HG02884 (cell line): ENCODE measurements around the gene ANKHD1.
A peak's percentile ranks its signal among the peaks of the same experiment; 100 is the strongest.

ENCODE experiments used
- ATAC-seq: cut with Tn5 transposase; IDR thresholded peaks from one replicate; pipeline ENCODE4 v1.9.1; 2021; ENCODE audit warnings: mild to moderate bottlenecking, moderate library complexity; ENCODE audit not compliant: unreplicated experiment

The ANKHD1 gene

GRCh38 chr5:140502834-140503233, 101.2 kb downstream of the ANKHD1 start:
- ATAC-seq: no peak

DNA sequence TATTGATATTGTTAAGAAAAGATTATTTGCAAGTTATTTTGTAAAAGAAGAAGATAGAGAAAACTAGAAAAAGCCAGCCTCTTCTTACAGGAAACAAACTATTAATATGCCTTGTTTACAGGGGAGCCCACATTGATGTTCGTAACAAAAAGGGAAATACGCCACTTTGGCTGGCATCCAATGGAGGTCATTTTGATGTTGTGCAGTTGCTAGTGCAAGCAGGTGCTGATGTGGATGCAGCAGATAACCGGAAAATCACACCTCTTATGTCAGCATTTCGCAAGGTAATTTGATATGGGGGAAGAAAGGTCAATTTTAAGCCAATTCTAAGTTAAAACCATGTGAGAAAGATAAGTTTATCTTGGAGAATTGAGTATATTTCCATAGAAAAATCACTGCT, 108.3 kb downstream of the ANKHD1 start:
- no peak for ATAC-seq

DNA sequence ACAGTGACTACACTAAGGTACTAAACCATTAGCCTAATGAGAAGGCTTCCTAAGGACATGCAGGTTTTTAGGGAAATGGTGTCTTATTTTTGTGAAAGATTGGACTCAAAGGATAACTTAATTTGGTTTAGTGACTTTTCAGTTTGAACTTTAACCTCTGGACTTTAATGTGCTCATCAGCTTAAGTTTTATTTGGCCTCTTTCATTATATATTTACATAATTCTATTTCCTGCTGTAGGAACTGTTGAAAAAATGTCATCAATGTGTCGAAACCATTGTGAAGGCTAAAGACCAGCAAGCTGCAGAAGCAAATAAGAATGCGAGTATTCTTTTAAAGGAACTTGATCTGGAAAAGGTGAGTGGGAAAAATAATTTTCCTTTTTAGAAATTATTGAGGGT, 111.5 kb downstream of the ANKHD1 start:
- no peak for ATAC-seq

DNA sequence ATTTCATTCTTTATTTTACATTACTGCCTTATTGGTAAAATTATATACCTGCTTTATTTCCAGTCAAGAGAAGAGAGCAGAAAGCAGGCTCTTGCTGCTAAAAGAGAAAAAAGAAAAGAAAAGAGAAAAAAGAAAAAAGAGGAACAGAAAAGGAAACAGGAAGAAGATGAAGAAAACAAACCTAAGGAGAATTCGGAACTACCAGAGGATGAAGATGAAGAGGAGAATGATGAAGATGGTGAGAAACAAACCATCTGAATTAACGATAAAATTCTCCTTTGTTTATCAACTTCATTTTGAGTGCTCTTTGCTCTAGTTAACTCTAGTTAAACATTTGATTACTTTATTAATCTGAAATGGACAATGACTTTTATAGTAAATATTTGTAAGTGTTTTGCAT, 122.4 kb downstream of the ANKHD1 start:
- ATAC-seq: no peak

GRCh38 chr5:140540227-140540626, 138.6 kb downstream of the ANKHD1 start:
- no peak for ATAC-seq

- ATAC-seq: no peak
Measured at GRCh38 chr5:140542972-140543371, 141.3 kb downstream of the ANKHD1 start.

DNA sequence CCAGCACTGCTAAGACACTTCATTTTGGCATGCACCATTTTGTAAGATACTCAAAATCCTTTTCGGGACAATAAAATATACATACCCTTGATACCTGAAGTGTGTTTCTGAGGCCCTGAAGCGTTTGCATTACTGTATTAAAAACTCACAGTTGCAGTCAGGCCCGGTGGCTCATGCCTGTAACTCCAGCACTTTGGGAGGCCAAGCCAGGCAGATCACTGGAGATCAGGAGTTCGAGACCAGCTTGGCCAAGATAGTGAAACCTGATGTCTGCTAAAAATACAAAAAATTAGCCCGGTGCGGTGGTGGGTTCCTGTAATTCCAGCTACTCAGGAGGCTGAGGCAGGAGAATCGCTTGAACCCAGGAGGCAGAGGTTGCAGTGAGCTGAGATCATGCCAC, 143.4 kb downstream of the ANKHD1 start:
- ATAC-seq: no peak

GRCh38 chr5:140545606-140546005, 144.0 kb downstream of the ANKHD1 start:
- ATAC-seq: no peak

- no peak for ATAC-seq
Measured at GRCh38 chr5:140546851-140547507, 145.3 kb downstream of the ANKHD1 start.

GRCh38 chr5:140547508-140548299, 146.1 kb downstream of the ANKHD1 start, which contains the start of gene EIF4EBP3:
Gene EIF4EBP3, plus strand, starts transcription at chr5:140547662. Its CDS starts 76 bp downstream, at chr5:140547738.
- ATAC-seq: peak; percentile 98

DNA sequence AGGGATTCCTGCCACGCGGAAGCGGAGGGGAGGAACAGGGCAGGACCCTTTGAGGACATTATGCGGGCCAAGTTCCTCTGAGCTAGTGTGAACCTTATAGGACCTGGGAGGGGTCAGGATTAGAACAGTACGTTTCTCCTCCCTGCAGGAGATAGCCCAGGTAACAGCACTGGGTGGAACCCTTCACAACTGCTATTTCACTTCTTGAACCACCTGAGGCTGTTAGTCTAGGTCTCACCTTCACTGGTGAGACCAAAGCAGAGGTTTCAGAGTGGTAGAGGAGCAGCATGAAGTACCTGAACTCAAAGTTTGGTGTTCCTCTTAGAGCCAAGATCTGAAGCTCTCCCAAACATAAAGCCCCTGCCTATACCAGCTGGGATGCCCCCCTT, 146.7 kb downstream of the ANKHD1 start:
- peak; percentile 6 for ATAC-seq

DNA sequence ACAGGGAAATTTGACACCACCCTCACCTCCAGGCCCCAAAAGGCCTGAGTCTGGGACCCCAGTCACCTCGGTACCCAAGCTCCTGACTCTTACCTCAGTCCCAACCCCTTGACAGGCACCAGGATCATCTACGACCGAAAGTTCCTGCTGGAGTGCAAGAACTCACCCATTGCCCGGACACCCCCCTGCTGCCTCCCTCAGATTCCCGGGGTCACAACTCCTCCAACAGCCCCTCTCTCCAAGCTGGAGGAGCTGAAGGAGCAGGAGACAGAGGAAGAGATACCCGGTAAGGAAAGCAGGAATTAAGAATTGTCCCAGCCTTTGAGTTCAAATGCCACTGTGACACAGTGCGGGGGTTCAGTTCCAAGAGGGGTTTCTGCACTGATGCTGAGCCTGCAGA, 147.2 kb downstream of the ANKHD1 start:
- no peak for ATAC-seq

DNA sequence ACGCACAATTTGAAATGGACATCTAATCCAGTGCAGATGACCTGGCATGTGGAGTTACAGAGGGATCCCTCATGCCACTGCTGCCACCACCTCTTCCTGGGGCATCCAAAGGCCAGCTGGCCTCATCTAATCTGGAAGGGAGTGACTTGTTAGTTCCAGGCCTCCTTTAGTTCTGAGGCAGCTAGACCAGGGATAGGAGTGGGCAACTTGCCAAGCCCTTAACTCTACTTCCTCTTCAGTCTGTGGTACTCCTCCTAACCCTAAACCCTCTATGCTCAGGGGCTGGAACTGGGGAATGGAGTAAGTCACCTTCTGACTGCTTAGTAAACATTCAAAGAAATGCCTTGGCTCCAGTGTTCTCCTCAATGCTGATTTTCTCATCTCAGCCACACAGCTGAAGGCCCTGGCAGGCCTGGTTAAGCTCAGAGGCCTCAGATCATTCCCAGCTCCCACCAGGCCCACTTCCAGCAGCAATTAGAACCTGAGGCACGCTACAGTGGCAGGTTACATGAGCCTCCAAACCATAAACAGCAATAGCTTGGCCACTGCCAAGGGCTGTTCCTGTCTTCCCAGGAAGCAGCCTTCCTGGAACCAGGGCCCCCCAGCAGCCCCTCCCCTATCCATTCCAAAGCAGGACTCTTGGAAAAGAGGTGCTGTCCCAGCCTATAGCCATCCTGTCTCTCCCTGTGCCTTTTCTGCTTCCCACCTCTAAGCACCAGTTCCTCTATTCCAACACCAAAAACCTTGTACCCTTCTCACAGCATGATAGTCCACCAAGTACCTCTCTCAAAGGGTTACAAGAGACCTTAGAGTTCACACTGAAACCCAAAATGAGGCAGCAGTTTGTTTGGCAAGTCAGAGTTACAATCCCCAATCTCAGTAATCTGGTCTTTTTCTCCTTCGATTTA, 147.9 kb downstream of the ANKHD1 start:
- ATAC-seq: no peak

DNA sequence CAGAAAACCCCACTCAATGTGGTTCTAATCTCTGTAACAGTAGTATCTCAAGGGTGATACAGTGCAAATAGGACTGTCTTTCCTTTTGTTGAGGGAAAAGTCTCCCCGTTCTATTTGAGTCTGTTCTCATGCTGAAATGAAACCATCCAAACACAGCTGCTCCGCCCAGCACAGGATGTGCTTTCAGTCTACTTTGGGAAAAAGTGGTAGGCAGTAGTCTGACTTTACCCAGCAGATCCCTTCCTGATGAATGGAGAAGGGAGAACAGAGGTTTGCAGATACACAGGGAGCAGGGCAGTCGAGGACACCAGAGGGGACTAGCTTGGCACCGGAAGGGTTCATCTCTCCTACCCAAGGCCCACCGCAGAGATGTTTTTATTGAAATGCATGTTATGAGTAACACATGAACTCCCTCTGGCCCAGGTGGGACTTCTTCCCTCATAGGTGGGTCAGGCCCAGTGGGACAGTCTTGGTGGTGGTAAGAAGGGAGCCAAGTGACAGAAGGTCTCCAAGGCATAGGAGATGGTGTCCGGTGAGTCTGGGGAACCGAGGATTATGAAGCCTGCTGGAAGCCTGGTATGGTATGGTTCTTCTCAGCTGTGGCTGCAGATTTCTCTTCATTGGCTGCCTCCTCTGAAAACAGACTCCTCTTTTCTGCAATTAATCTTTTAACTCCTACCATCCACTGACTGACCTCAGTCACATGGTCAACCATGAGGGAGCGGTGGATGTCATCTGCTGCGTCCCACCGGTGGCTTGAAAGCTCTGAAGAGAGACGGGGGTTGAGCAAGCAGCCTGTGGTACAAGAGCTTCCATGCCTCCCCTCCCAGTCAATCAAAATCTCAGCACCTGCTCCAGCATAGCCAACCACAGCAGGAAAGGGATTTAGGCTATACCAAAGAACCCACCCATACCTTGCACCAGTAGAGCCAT, 148.8 kb downstream of the ANKHD1 start:
- no peak for ATAC-seq

- no peak for ATAC-seq
Measured at GRCh38 chr5:140551872-140552271, 150.2 kb downstream of the ANKHD1 start.

- ATAC-seq: no peak
Measured at GRCh38 chr5:140553657-140554056, 152.0 kb downstream of the ANKHD1 start.

DNA sequence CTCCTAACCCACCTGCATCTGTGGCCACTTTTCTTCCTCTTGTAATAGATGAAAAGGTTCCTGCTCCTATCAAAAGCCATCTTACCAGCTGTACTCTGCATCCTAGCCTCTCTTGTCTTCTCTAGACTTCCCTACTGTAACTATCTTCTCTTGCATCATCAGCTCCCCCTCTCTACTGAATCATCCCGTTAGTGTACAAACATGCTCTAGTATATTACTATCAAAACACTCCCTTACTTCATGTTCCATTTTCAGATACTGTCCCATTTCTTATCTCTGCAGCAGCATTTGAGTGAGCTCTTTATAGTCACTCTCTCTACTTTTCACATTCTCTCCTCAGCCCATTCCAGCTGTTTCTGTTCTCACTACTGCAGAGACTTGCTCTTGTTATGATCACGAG, 152.8 kb downstream of the ANKHD1 start:
- ATAC-seq: no peak

DNA sequence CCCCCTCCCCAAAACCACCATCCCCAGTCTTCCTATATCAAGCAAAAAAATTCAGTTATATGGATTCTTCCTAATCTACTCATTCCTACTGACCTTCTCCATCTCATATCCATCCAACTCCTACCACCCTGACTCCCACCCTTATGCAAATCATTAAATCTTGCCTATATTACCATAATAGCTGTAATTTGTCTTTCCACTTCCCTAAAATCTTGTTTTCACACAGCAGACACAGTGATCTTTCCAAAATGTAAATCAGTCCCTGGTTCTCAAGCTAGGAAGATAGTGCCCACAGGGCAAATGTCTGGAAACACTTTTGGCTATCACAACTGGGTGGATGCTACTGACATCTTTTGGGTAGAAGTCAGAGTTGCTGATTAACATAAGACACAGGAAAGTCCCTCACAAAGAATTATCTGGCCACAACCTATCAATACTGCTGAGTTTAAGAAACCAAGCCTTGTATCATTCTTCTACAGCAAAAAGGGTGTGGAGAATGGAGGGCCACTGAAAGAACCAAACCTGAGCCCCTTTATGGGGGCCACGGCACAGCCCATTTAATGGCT, 154.2 kb downstream of the ANKHD1 start:
- no peak for ATAC-seq

DNA sequence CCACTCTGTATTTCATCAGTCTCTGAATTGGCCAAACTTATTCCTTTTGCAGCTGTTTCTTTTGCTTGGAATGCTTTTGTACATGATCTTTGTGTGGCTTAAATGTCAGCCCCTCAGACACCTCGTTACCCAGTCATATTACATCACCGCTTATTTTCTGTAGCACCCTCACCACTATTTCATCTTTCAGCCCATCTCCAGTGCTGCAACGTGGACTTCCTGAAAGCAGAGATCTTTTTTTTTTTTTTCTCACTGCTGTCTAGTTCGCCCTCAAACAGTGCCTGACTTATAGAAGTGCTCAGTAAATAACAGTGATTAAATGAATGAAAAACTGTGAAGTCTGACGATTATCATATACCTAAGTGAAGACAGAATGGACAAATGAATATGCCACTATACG, 154.8 kb downstream of the ANKHD1 start:
- ATAC-seq: no peak
